Measurements from ENCODE around the gene PLEKHA3.

DNA sequence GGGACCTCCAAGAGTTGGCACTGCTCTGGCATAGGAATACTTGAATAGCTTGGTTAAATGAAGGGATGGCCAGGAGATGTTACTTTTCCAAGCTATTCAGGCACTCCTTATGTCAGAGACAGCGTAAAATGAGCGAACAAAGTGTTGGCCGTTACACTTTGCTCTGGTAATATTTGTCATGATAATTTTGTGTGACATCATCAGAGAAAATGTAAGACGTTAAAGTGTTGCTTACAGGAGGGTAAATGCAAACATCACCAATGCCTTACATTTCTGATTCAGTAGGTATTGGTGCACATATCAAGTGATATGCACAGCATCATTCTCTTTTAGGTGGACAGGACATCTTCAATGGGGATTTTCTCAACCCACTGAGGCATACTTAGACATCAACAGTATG, 46.0 kb downstream of the PLEKHA3 start:
- TF ChIP-seq, protein P1, sequence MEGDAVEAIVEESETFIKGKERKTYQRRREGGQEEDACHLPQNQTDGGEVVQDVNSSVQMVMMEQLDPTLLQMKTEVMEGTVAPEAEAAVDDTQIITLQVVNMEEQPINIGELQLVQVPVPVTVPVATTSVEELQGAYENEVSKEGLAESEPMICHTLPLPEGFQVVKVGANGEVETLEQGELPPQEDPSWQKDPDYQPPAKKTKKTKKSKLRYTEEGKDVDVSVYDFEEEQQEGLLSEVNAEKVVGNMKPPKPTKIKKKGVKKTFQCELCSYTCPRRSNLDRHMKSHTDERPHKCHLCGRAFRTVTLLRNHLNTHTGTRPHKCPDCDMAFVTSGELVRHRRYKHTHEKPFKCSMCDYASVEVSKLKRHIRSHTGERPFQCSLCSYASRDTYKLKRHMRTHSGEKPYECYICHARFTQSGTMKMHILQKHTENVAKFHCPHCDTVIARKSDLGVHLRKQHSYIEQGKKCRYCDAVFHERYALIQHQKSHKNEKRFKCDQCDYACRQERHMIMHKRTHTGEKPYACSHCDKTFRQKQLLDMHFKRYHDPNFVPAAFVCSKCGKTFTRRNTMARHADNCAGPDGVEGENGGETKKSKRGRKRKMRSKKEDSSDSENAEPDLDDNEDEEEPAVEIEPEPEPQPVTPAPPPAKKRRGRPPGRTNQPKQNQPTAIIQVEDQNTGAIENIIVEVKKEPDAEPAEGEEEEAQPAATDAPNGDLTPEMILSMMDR (conservative IDR thresholded peaks at IDR 0.05; ENCODE audit: low read depth in 2 of 2), result no peak
- TF ChIP-seq EZH2 (IDR thresholded peaks at IDR 0.05; ENCODE audit: low read depth, unreplicated experiment), result no peak
- no peak for TF ChIP-seq POLR2AphosphoS5 (IDR thresholded peaks at IDR 0.05; ENCODE audit: low read depth)
- TF ChIP-seq EZH2phosphoT487 (IDR thresholded peaks at IDR 0.05; ENCODE audit: unreplicated experiment), result no peak
- TF ChIP-seq CREB1 (CRISPR knock-in tag; IDR thresholded peaks at IDR 0.05; ENCODE audit: low read depth), result no peak
- TF ChIP-seq, protein P2, sequence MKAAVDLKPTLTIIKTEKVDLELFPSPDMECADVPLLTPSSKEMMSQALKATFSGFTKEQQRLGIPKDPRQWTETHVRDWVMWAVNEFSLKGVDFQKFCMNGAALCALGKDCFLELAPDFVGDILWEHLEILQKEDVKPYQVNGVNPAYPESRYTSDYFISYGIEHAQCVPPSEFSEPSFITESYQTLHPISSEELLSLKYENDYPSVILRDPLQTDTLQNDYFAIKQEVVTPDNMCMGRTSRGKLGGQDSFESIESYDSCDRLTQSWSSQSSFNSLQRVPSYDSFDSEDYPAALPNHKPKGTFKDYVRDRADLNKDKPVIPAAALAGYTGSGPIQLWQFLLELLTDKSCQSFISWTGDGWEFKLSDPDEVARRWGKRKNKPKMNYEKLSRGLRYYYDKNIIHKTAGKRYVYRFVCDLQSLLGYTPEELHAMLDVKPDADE (IDR thresholded peaks at IDR 0.05), result no peak
- TF ChIP-seq JUNB (IDR thresholded peaks at IDR 0.05; ENCODE audit: unreplicated experiment), result no peak
- TF ChIP-seq, protein P3, sequence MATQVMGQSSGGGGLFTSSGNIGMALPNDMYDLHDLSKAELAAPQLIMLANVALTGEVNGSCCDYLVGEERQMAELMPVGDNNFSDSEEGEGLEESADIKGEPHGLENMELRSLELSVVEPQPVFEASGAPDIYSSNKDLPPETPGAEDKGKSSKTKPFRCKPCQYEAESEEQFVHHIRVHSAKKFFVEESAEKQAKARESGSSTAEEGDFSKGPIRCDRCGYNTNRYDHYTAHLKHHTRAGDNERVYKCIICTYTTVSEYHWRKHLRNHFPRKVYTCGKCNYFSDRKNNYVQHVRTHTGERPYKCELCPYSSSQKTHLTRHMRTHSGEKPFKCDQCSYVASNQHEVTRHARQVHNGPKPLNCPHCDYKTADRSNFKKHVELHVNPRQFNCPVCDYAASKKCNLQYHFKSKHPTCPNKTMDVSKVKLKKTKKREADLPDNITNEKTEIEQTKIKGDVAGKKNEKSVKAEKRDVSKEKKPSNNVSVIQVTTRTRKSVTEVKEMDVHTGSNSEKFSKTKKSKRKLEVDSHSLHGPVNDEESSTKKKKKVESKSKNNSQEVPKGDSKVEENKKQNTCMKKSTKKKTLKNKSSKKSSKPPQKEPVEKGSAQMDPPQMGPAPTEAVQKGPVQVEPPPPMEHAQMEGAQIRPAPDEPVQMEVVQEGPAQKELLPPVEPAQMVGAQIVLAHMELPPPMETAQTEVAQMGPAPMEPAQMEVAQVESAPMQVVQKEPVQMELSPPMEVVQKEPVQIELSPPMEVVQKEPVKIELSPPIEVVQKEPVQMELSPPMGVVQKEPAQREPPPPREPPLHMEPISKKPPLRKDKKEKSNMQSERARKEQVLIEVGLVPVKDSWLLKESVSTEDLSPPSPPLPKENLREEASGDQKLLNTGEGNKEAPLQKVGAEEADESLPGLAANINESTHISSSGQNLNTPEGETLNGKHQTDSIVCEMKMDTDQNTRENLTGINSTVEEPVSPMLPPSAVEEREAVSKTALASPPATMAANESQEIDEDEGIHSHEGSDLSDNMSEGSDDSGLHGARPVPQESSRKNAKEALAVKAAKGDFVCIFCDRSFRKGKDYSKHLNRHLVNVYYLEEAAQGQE (IDR thresholded peaks at IDR 0.05; ENCODE audit: unreplicated experiment), result no peak
- TF ChIP-seq ZNF331 (CRISPR knock-in tag; IDR thresholded peaks at IDR 0.05; ENCODE audit: low read depth), result no peak
- no peak for TF ChIP-seq ZNF114 (CRISPR knock-in tag; IDR thresholded peaks at IDR 0.05)
- TF ChIP-seq, protein P4, sequence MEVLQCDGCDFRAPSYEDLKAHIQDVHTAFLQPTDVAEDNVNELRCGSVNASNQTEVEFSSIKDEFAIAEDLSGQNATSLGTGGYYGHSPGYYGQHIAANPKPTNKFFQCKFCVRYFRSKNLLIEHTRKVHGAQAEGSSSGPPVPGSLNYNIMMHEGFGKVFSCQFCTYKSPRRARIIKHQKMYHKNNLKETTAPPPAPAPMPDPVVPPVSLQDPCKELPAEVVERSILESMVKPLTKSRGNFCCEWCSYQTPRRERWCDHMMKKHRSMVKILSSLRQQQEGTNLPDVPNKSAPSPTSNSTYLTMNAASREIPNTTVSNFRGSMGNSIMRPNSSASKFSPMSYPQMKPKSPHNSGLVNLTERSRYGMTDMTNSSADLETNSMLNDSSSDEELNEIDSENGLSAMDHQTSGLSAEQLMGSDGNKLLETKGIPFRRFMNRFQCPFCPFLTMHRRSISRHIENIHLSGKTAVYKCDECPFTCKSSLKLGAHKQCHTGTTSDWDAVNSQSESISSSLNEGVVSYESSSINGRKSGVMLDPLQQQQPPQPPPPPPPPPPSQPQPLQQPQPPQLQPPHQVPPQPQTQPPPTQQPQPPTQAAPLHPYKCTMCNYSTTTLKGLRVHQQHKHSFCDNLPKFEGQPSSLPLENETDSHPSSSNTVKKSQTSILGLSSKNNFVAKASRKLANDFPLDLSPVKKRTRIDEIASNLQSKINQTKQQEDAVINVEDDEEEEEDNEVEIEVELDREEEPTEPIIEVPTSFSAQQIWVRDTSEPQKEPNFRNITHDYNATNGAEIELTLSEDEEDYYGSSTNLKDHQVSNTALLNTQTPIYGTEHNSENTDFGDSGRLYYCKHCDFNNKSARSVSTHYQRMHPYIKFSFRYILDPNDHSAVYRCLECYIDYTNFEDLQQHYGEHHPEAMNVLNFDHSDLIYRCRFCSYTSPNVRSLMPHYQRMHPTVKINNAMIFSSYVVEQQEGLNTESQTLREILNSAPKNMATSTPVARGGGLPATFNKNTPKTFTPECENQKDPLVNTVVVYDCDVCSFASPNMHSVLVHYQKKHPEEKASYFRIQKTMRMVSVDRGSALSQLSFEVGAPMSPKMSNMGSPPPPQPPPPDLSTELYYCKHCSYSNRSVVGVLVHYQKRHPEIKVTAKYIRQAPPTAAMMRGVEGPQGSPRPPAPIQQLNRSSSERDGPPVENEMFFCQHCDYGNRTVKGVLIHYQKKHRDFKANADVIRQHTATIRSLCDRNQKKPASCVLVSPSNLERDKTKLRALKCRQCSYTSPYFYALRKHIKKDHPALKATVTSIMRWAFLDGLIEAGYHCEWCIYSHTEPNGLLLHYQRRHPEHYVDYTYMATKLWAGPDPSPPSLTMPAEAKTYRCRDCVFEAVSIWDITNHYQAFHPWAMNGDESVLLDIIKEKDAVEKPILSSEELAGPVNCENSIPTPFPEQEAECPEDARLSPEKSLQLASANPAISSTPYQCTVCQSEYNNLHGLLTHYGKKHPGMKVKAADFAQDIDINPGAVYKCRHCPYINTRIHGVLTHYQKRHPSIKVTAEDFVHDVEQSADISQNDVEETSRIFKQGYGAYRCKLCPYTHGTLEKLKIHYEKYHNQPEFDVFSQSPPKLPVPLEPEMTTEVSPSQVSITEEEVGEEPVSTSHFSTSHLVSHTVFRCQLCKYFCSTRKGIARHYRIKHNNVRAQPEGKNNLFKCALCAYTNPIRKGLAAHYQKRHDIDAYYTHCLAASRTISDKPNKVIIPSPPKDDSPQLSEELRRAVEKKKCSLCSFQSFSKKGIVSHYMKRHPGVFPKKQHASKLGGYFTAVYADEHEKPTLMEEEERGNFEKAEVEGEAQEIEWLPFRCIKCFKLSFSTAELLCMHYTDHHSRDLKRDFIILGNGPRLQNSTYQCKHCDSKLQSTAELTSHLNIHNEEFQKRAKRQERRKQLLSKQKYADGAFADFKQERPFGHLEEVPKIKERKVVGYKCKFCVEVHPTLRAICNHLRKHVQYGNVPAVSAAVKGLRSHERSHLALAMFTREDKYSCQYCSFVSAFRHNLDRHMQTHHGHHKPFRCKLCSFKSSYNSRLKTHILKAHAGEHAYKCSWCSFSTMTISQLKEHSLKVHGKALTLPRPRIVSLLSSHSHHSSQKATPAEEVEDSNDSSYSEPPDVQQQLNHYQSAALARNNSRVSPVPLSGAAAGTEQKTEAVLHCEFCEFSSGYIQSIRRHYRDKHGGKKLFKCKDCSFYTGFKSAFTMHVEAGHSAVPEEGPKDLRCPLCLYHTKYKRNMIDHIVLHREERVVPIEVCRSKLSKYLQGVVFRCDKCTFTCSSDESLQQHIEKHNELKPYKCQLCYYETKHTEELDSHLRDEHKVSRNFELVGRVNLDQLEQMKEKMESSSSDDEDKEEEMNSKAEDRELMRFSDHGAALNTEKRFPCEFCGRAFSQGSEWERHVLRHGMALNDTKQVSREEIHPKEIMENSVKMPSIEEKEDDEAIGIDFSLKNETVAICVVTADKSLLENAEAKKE (CRISPR knock-in tag; IDR thresholded peaks at IDR 0.05), result no peak
- TF ChIP-seq STAT1 (IDR thresholded peaks at IDR 0.05; ENCODE audit: unreplicated experiment), result no peak

Measured in GM23338 (cell line).